B cell (primary cell): ENCODE data around the gene GANAB. TPM values are rescaled to one million over a fixed set of nuclear protein-coding genes. Genes with fewer than 3 reads are reported as not detected.
"Not testable (repeated sequence)": the region's sequence is repeated elsewhere in the genome, so short reads cannot be mapped to it uniquely, and the experiment has no call there.

Source experiments
- ATAC-seq: fragments of 200-7000 bp; cut with Tn5 transposase; one replicate; pipeline ENCODE4 v1.10.0; 2021; ENCODE audit warnings: low read depth, mild to moderate bottlenecking, moderate number of reproducible peaks, moderate library complexity
- CTCF ChIA-PET: fragments of 350-600 bp; sonication (Branson Sonifier 250); formaldehyde crosslinking; loops from one replicate; lab custom pipeline; 2021; ENCODE audit warnings: antibody characterized with exemption, inconsistent platforms; lab: Charles Lee
- POLR2A ChIA-PET: fragments of 350-600 bp; sonication (Branson Sonifier 250); formaldehyde crosslinking; loops from one replicate; lab custom pipeline; 2021; ENCODE audit warnings: antibody characterized with exemption; lab: Charles Lee
- DNase-seq: peaks from one replicate; pipeline ENCODE4 v3.0.0; 2013
- H2AFZ ChIP-seq: 2 replicates; pipeline ENCODE4 v1.6.1; 2012; ENCODE audit warnings: mild to moderate bottlenecking, low read depth, low read length; ENCODE audit not compliant: insufficient read depth, poor library complexity, severe bottlenecking
- H3K27ac ChIP-seq, 2 donors: 1 replicate in 1 of 2; 2 replicates in 1 of 2; pipeline ENCODE4 v1.5.1; 2012 to 2013; ENCODE audit warnings: low read length in 2 of 2, mild to moderate bottlenecking in 2 of 2, moderate library complexity in 1 of 2
- H3K27me3 ChIP-seq, 4 experiments: fragments of 200-600 bp in 1 of 4; sonication (generic) in 1 of 4; replicated peaks in 1 of 4; 1 replicate in 2 of 4; 2 replicates in 2 of 4; pipeline versions ENCODE4 v1.6.1 to v1.7.0; 2013 to 2016; ENCODE audit warnings: low read length in 3 of 4, mild to moderate bottlenecking in 2 of 4, mixed read lengths in 1 of 4, moderate library complexity in 1 of 4; ENCODE audit not compliant: insufficient read depth in 4 of 4, control insufficient read depth in 3 of 4; ENCODE audit errors: control extremely low read depth in 1 of 4
- H3K36me3 ChIP-seq, 2 experiments: replicated peaks in 1 of 2; 1 replicate in 1 of 2; 2 replicates in 1 of 2; pipeline versions ENCODE4 v1.6.1 to v1.7.1; 2013; ENCODE audit warnings: low read length in 1 of 2; ENCODE audit not compliant: insufficient read depth in 2 of 2, control insufficient read depth in 1 of 2; ENCODE audit errors: control extremely low read depth in 1 of 2, extremely low read depth in 1 of 2
- H3K4me1 ChIP-seq, 2 donors: fragments of 200-600 bp in 1 of 2; sonication (generic) in 1 of 2; 1 replicate in 1 of 2; 2 replicates in 1 of 2; pipeline versions ENCODE4 v1.5.1 to v1.6.1; 2013 to 2017; ENCODE audit warnings: low read length in 2 of 2; ENCODE audit not compliant: control insufficient read depth in 2 of 2, insufficient read depth in 2 of 2
- H3K4me2 ChIP-seq: replicated peaks from 2 replicates; pipeline ENCODE3; 2012; ENCODE audit warnings: mild to moderate bottlenecking, low read depth, low read length; ENCODE audit not compliant: poor library complexity, severe bottlenecking
- H3K4me3 ChIP-seq, 5 experiments: fragments of 200-600 bp in 1 of 5; sonication (generic) in 1 of 5; 1 replicate in 3 of 5; 2 replicates in 2 of 5; pipeline versions ENCODE4 v1.5.1 to v1.7.0; 2011 to 2016; ENCODE audit warnings: low read length in 4 of 5, mild to moderate bottlenecking in 4 of 5, low read depth in 2 of 5, control low read depth in 1 of 5, moderate library complexity in 1 of 5; ENCODE audit not compliant: insufficient read depth in 1 of 5; ENCODE audit errors: control extremely low read depth in 1 of 5, extremely low read depth in 1 of 5
- H3K79me2 ChIP-seq: fragments of 200-600 bp; sonication (generic); one replicate; pipeline ENCODE4 v1.6.0; 2016; ENCODE audit warnings: low read length; ENCODE audit not compliant: control insufficient read depth, insufficient read depth
- H3K9ac ChIP-seq: fragments of 200-600 bp; sonication (generic); 2 replicates; pipeline ENCODE4 v1.6.1; 2017; ENCODE audit warnings: mild to moderate bottlenecking, low read length, moderate library complexity
- H3K9me3 ChIP-seq, 3 donors: one replicate each; pipeline versions ENCODE4 v1.6.1 to v1.7.1; 2013; ENCODE audit warnings: low read length in 2 of 3; ENCODE audit not compliant: control insufficient read depth in 2 of 3, insufficient read depth in 1 of 3; ENCODE audit errors: control extremely low read depth in 1 of 3
- H4K20me1 ChIP-seq: 2 replicates; pipeline ENCODE4 v1.6.0; 2012; ENCODE audit warnings: mild to moderate bottlenecking, low read length; ENCODE audit not compliant: insufficient read depth, control insufficient read depth, poor library complexity, severe bottlenecking
- H3K27ac Mint-ChIP-seq: one replicate; pipeline ENCODE4 v1.8.0; 2021; ENCODE audit warnings: mixed read lengths
- H3K27me3 Mint-ChIP-seq: one replicate; pipeline ENCODE4 v1.8.0; 2021; ENCODE audit warnings: mixed read lengths
- H3K4me1 Mint-ChIP-seq: one replicate; pipeline ENCODE4 v1.8.0; 2021; ENCODE audit warnings: mixed read lengths
- H3K4me3 Mint-ChIP-seq: one replicate; pipeline ENCODE4 v1.8.0; 2021; ENCODE audit warnings: mixed read lengths
- H3K9me3 Mint-ChIP-seq: one replicate; pipeline ENCODE4 v1.8.0; 2022; ENCODE audit warnings: mixed read lengths; ENCODE audit not compliant: insufficient read depth
- EZH2 ChIP-seq: IDR thresholded peaks from 2 replicates; pipeline ENCODE4 v1.6.1; 2012; ENCODE audit warnings: borderline replicate concordance, low read depth, mild to moderate bottlenecking, moderate library complexity, low read length; ENCODE audit not compliant: insufficient read depth, poor library complexity, severe bottlenecking
- WGBS: methylation state at CpG from one replicate; pipeline ENCODE4 v1.1.5; 2013; ENCODE audit warnings: missing lambda C conversion rate; ENCODE audit not compliant: insufficient coverage; 5-methylcytosine and 5-hydroxymethylcytosine counted together
- intact Hi-C: fragments of 100-400 bp; cut with micrococcal nuclease; formaldehyde crosslinking; loops from one replicate; pipeline ENCODE4 v1.10.0; 2022
- polyA plus RNA-seq: library from polyadenylated mRNA; depleted of rRNA; stranded (reverse); fragments of >200 nt; gene quantifications from 2 replicates; pipeline ENCODE4 v1.2.3, GENCODE V29; 2012
- total RNA-seq, 2 donors: library from RNA; stranded (reverse); fragments of 120-200 nt in 1 of 2; gene quantifications; 1 replicate in 1 of 2; 2 replicates in 1 of 2; pipeline versions ENCODE4 v1.2.3 to v1.2.4, GENCODE V29; 2013 to 2022
- TF ChIP-seq, protein P1 (sequence below): fragments of 200-600 bp; IDR thresholded peaks from one replicate; pipeline ENCODE4 v1.8.0; 2022; ENCODE audit warnings: antibody characterized with exemption, mild to moderate bottlenecking

The GANAB gene
- total and polyA plus RNA-seq, 2 donors (not counting 1 experiment from before 2014, with no cell fraction given) = 98.7 to 204 TPM

DNA sequence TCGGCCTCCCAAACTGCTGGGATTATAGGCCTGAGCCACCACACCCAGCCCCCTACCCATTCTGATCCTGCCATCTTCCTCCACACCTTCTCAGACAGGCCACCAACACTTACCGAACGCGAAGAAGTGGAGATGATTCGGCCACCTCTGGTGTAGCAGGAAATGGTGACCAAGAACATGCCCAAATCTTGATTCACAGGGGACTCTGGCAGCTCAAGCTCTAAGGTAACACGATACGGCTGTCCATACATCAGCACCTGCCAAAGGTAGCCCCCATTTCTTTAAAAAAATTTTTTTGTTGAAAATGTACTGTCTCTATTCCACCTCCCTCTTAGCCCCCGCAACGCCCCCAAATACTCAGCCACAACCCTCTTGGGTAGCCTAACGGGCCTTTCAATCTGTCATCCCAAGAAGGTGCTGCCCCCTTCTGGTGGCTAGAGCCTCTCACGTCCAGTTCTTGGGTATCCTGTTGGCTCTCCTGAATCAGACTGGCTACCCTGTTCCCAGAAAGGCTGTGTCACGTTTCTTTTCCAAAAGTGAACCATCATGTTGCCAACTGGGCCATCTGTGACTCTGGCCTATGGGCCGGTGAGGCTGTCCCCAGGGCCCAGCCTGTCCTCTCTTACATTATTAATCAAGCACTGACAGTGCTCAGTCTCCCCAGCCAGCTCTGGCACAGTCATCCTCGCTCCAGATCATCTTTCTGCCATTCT is 48.2 kb upstream of the GANAB start:
- Histone ChIP-seq H3K27me3 (no peaks in the 10 kb centered on the region), H3K36me3 (peaks cover 0 to 18% of the 10 kb centered on the region in 2 experiments), H3K4me3 (no peak overlapping the region), H3K4me1 (peaks cover 0 to 6% of the 10 kb centered on the region in 2 donors), H3K79me2 (no peaks in the 10 kb centered on the region), H4K20me1 (no peaks in the 10 kb centered on the region), H3K9me3 (no peaks in the 10 kb centered on the region), H2AFZ (no peak overlapping the region), H3K9ac (no peak overlapping the region), H3K4me2 (no peak overlapping the region), H3K27ac (no peak overlapping the region)
- ChIA-PET POLR2A (interaction anchor here (0.7 to 1.4 kb wide), 4 partner anchors 11 to 111 kb away, joined by 3 to 5 read pairs (median 4); partner anchors contain the start of gene HNRNPUL2), CTCF (interaction anchor here (0.5 to 5.3 kb wide), 27 partner anchors 9 to 315 kb away, joined by 3 to 41 read pairs (median 3); partner anchors contain the start of genes B3GAT3, BSCL2, C11orf98 and CSKMT)
- peaks cover 5% of the 10 kb centered on the region for H3K4me1 Mint-ChIP-seq
- H3K27ac Mint-ChIP-seq = no peak overlapping the region
- no peak overlapping the region for H3K4me3 Mint-ChIP-seq
- intact Hi-C loops = loop anchor here (1.0 kb wide), 5 partner anchors 15 to 314 kb away; partner anchors contain the start of gene UBXN1
- TF ChIP-seq EZH2 = no peak
- TF ChIP-seq, protein P1, sequence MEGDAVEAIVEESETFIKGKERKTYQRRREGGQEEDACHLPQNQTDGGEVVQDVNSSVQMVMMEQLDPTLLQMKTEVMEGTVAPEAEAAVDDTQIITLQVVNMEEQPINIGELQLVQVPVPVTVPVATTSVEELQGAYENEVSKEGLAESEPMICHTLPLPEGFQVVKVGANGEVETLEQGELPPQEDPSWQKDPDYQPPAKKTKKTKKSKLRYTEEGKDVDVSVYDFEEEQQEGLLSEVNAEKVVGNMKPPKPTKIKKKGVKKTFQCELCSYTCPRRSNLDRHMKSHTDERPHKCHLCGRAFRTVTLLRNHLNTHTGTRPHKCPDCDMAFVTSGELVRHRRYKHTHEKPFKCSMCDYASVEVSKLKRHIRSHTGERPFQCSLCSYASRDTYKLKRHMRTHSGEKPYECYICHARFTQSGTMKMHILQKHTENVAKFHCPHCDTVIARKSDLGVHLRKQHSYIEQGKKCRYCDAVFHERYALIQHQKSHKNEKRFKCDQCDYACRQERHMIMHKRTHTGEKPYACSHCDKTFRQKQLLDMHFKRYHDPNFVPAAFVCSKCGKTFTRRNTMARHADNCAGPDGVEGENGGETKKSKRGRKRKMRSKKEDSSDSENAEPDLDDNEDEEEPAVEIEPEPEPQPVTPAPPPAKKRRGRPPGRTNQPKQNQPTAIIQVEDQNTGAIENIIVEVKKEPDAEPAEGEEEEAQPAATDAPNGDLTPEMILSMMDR = peak; percentile 87
- no peaks in the 10 kb centered on the region for H3K9me3 Mint-ChIP-seq
- ATAC-seq (peak; percentile 71), DNase-seq (peak; percentile 85)
- WGBS = 48% methylated on average over 11 of the region's 14 CpGs
- H3K27me3 Mint-ChIP-seq = no peaks in the 10 kb centered on the region

DNA sequence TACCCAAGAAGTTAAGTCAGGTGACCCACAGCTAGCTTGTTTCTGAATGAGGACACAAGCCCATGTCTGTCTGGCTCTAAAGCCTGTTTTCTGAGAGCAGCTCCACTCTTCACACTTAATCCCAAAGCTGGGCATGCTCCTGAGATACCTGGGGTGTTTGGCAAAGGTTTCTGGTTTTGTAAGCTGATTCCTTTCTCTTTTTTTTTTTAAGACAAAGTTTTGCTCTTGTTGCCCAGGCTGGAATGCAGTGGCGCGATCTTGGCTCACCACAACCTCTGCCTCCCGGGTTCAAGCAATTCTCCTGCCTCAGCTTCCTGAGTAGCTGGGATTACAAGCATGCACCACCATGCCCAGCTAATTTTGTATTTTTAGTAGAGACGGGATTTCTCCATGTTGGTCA is 47.2 kb upstream of the GANAB start:
- not testable (repeated sequence) for H3K9me3 ChIP-seq, ATAC-seq, H3K79me2 ChIP-seq, H3K9ac ChIP-seq, H3K4me1 Mint-ChIP-seq, H3K27ac ChIP-seq, H3K27me3 ChIP-seq, H3K4me2 ChIP-seq, H3K4me1 ChIP-seq, H3K4me3 Mint-ChIP-seq, H2AFZ ChIP-seq, H4K20me1 ChIP-seq, H3K9me3 Mint-ChIP-seq, H3K27ac Mint-ChIP-seq, DNase-seq, H3K27me3 Mint-ChIP-seq, H3K4me3 ChIP-seq
- intact Hi-C loops = loop anchor here (1.0 kb wide), 5 partner anchors 14 to 313 kb away; partner anchors contain the start of gene UBXN1
- CTCF ChIA-PET = interaction anchor here (0.6 to 5.3 kb wide), 24 partner anchors 8 to 312 kb away, joined by 3 to 41 read pairs (median 4); partner anchors contain the start of genes BSCL2, C11orf98, CSKMT and LBHD1
- POLR2A ChIA-PET = interaction anchor here (0.7 to 1.4 kb wide), 2 partner anchors 12 to 34 kb away, joined by 4 to 5 read pairs; partner anchors contain the start of gene HNRNPUL2
- peaks cover 0 to 18% of the 10 kb centered on the region in 2 experiments for H3K36me3 ChIP-seq
- WGBS = no CpG with 5 or more reads among the region's 4 CpGs
